ENCODE results near the gene REXO1. TPM values are rescaled to one million over a fixed set of nuclear protein-coding genes. Genes with fewer than 3 reads are reported as not detected.

The REXO1 gene
- total and polyA plus RNA-seq, 9 of the 15 experiments (the other 6 are each of a cell fraction or from before 2014, with no cell fraction given): 0.04 to 63.3 (median 15.8) TPM

DNA sequence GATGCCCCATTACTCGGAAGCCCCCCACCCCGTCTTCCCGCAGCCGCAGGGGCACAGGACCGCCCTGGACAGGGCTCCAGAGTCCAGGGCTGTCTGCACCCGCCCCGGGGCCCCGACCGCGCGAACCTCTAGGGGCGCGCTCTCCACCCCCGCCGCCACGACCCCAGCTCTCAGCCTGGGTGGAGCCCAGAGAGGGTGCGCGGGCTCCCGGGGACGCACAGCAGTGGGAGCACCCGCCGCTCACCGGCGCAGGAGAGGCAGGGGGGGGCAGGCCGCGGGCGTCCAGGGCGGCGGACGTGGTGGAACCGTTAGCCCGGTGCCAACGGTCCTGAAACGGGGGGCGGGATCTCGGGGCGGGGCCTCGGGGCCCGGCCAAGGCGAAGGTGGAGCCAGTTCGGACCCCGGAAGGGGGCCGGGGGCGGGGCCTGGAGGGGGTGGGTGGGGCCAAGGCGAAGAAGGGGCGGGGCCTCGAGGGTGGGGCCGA lies 36.3 kb downstream of the REXO1 start, which contains the start of gene ATP8B3 (continued):
- no peak for TF ChIP-seq RNF2 (IDR thresholded peaks at IDR 0.05)
- TF ChIP-seq PCBP2 (IDR thresholded peaks at IDR 0.05; ENCODE audit: low read depth, low read length, poor library complexity, severe bottlenecking): no peak
- TF ChIP-seq, protein P1, sequence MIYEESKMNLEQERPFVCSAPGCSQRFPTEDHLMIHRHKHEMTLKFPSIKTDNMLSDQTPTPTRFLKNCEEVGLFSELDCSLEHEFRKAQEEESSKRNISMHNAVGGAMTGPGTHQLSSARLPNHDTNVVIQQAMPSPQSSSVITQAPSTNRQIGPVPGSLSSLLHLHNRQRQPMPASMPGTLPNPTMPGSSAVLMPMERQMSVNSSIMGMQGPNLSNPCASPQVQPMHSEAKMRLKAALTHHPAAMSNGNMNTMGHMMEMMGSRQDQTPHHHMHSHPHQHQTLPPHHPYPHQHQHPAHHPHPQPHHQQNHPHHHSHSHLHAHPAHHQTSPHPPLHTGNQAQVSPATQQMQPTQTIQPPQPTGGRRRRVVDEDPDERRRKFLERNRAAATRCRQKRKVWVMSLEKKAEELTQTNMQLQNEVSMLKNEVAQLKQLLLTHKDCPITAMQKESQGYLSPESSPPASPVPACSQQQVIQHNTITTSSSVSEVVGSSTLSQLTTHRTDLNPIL (CRISPR knock-in tag; IDR thresholded peaks at IDR 0.05): no peak
- no peak for TF ChIP-seq HDGF (IDR thresholded peaks at IDR 0.05)
- TF ChIP-seq PTRF (tag; IDR thresholded peaks at IDR 0.05): no peak
- TF ChIP-seq TAF15 (IDR thresholded peaks at IDR 0.05; ENCODE audit: low read depth, low read length): no peak
- TF ChIP-seq ESRRA (IDR thresholded peaks at IDR 0.05; ENCODE audit: borderline replicate concordance, low read depth): no peak
- TF ChIP-seq PTBP1 (IDR thresholded peaks at IDR 0.05; ENCODE audit: low read depth, low read length): peak; percentile 59; the same call in 1 of the 2 replicates
- TF ChIP-seq, protein P2, sequence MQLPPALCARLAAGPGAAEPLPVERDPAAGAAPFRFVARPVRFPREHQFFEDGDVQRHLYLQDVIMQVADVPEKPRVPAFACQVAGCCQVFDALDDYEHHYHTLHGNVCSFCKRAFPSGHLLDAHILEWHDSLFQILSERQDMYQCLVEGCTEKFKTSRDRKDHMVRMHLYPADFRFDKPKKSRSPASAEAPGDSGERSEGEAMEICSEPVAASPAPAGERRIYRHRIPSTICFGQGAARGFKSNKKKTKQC (CRISPR knock-in tag; IDR thresholded peaks at IDR 0.05): no peak
- no peak for TF ChIP-seq HMG20A (CRISPR knock-in tag; conservative IDR thresholded peaks at IDR 0.05)
- no peak for TF ChIP-seq ELF4 (CRISPR knock-in tag; IDR thresholded peaks at IDR 0.05)
- TF ChIP-seq, protein P3, sequence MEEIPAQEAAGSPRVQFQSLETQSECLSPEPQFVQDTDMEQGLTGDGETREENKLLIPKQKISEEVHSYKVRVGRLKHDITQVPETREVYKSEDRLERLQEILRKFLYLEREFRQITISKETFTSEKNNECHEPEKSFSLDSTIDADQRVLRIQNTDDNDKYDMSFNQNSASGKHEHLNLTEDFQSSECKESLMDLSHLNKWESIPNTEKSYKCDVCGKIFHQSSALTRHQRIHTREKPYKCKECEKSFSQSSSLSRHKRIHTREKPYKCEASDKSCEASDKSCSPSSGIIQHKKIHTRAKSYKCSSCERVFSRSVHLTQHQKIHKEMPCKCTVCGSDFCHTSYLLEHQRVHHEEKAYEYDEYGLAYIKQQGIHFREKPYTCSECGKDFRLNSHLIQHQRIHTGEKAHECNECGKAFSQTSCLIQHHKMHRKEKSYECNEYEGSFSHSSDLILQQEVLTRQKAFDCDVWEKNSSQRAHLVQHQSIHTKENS (CRISPR knock-in tag; IDR thresholded peaks at IDR 0.05): no peak
- TF ChIP-seq NBN (IDR thresholded peaks at IDR 0.05; ENCODE audit: low read depth): no peak
- TF ChIP-seq RBM25 (IDR thresholded peaks at IDR 0.05; ENCODE audit: low read depth, low read length, severe bottlenecking): peak; percentile 100
- TF ChIP-seq, protein P4, sequence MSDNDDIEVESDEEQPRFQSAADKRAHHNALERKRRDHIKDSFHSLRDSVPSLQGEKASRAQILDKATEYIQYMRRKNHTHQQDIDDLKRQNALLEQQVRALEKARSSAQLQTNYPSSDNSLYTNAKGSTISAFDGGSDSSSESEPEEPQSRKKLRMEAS (CRISPR knock-in tag; IDR thresholded peaks at IDR 0.05): no peak
- TF ChIP-seq CBX1 (IDR thresholded peaks at IDR 0.05; ENCODE audit: low read depth): peak; percentile 96
- no peak for TF ChIP-seq MTA1 (IDR thresholded peaks at IDR 0.05; ENCODE audit: borderline replicate concordance)
- no peak for TF ChIP-seq NR2C2 (CRISPR knock-in tag; IDR thresholded peaks at IDR 0.05)
- no peak for TF ChIP-seq NR2C2 (tag; IDR thresholded peaks at IDR 0.05)
- no peak for TF ChIP-seq ZNF140 (CRISPR knock-in tag; IDR thresholded peaks at IDR 0.05)
- no peak for TF ChIP-seq ETV5 (CRISPR knock-in tag; IDR thresholded peaks at IDR 0.05; ENCODE audit: low read depth)
- TF ChIP-seq SMARCC2 (IDR thresholded peaks at IDR 0.05; ENCODE audit: low read depth): no peak
- no peak for TF ChIP-seq ARHGAP35 (IDR thresholded peaks at IDR 0.05; ENCODE audit: partially characterized antibody)
- TF ChIP-seq, protein P5, sequence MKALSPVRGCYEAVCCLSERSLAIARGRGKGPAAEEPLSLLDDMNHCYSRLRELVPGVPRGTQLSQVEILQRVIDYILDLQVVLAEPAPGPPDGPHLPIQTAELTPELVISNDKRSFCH (CRISPR knock-in tag; IDR thresholded peaks at IDR 0.05): no peak
- TF ChIP-seq, protein P5 (tag; IDR thresholded peaks at IDR 0.05): no peak
- no peak for TF ChIP-seq HDAC3 (IDR thresholded peaks at IDR 0.05; ENCODE audit: borderline replicate concordance, partially characterized antibody)
- no peak for TF ChIP-seq TBL1XR1 (IDR thresholded peaks at IDR 0.05; ENCODE audit: low read length in 2 of 2)
- no peak for TF ChIP-seq SIRT6 (IDR thresholded peaks at IDR 0.05; ENCODE audit: low read depth, low read length)
- no peak for TF ChIP-seq POLR3G (IDR thresholded peaks at IDR 0.05; ENCODE audit: extremely low read depth, insufficient read length, insufficient replicate concordance)

All from K562 (cell line).